ENCODE measurements around the gene JAM3.

Gene JAM3

DNA sequence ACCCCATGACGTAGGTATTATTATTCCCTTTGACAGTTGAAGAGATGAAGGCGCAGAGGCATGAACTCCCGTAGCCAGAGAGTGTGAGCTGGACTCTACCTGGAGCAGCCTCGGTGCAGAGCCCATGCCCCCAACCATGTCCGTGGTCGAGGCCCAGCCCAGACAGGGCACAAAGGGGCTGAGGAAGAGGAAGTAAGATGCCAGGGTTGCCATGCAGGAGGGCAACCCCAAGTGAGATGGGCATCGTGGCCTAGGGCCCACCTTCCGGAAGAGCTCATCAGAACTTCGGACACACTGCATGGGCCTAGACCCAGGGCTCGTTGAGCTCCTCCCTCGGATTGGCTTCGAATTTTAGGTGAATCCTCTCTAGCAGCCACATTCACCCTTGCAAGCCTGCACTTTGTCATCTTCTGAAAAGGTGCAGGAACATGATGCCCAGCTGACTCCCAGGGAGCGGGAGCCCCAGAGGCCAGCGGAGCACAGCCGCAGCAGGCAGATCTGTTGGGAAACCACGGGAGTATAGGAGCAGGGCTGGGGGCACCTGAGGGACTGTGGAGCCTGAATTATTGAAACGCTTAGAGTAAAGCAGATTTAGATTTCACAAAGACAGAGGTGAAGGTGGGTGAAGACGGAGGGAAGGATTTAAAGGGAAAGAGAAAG lies 29.0 kb upstream of the JAM3 start:
- DNase-seq (ENCODE audit: low read depth), result no peak

DNA sequence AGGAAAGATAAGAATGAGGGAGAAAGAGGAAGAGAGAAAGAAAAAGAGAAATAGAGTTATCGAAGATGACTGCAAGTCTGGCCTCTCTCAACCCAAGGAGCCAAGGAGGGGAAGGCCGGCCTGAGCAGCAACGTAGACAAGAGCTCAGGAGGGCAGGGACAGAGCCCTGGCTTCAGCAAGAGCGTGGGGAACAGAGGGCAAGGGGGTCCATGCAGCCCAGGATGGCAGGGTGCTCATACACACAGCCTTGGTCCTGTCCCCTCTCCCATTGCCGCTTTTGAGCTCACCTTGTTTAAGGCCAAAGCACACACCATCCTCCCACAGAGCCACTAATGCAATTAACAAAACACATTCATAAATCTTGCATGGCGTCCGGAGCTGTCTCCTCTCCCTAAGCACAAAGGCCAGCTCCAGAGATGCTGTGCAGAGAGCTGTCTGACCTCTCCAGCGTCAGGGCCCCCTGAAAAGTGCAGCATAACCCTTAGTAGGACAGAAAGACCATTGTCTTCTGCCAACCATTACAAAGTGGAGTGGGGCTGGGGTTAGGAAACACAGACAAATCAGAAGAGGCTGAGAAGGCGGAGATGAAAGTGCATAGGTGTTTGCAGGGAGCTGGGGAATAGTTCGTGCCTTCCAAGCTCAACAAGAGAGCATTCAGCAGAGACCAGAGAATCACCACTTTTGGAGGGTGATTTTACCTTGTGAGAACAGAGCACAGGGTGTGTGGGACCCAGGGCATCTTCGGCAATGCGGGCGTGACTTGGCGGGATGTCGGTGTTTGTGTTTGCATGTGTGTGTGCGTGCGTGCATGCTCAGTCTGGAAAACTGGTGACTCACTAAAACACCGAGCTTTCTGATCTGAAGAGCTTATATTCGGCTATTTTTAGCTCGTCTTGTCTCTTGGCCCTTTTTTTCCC lies 28.2 kb upstream of the JAM3 start:
- no peak for DNase-seq (ENCODE audit: low read depth)

DNA sequence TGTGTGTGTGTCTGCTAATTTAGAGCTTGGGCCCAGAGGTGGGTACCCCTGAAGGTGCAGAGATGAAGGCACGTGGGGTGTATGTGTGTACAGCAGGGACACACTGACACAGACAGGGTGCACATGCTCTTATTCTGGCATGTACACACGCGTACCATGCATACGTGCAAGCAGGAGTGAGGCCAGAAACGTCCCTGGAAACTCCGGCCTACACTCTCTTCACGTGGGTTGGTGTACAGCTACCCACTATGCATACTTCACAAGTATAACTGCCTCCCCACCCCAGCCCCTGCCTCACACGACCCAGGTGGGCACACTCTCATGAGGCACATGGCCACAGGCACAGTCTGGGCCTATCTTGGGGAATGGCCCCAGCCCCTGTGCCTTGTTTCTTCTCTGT lies 27.5 kb upstream of the JAM3 start:
- no peak for DNase-seq (ENCODE audit: low read depth)

DNA sequence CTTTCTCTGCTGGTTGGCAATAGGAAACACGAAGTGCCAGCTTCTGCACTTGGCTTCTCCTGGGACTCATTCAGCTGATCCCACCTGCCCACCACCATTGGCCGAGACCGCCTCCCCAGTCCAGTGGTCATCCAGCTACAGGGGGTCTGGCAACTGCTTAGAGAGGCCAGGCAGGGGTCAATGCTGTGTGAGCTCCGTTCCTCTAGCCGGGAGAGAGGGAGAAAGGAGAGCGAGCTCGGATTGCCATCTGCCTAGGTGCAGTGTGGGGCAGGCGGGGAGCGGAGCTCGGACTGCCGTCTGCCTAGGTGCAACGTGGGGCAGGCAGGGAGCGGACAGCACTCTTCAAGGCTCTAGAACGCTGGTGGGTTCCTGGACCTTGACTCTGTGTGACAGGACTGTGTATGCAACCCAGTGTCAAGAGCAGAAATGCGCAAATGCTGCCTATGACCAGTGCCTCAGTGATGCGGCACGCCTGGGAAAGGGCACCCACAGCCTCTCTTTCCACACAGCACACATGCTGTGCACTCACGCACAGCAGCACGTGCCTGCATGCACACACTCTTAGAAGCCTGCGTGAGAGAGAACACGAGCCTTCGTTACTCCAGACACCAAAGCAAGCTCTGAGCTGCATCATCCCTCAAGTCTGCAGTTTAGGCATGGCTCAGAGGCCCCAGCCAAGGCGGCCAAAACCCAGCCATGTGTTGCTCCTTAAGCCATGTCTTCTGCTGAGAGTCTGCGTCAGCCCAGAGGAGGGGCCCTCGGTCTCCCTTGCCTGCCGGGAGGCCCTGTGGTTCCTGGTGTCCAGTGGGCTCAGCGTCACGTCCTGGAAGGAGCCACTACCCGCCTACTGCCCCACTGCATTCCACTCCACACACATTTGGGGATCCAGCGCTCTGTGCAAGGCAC lies 26.8 kb upstream of the JAM3 start:
- DNase-seq (ENCODE audit: low read depth), result no peak

DNA sequence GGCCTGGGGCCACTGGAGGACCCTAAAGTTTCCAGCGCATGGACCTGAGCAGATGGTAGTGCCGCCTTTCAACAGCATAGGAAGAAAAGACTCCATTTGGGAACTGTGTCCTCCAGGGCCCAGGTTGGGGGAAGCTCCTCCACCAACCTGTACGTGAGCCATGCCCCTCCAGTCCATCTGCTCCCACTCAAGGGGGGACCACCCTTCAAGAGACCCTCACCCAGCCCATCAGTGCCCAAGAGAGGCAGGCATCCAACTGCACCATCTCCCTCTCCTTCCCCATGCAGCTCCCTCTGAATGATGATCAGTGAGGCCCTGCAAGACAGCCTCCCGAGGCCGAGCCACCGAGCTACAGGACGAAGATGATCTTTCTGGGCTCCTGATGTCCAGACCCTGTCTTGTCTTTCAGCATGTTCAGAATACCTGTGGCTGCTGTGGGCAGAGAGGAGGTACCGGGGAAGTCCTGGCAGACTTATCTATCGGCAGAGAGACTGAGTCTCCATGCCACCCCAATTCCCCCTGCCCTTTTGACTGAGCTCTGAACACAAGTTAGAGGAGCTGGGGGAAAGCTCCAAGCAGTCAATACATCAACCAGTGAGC lies 25.0 kb upstream of the JAM3 start:
- DNase-seq (ENCODE audit: low read depth), result no peak

DNA sequence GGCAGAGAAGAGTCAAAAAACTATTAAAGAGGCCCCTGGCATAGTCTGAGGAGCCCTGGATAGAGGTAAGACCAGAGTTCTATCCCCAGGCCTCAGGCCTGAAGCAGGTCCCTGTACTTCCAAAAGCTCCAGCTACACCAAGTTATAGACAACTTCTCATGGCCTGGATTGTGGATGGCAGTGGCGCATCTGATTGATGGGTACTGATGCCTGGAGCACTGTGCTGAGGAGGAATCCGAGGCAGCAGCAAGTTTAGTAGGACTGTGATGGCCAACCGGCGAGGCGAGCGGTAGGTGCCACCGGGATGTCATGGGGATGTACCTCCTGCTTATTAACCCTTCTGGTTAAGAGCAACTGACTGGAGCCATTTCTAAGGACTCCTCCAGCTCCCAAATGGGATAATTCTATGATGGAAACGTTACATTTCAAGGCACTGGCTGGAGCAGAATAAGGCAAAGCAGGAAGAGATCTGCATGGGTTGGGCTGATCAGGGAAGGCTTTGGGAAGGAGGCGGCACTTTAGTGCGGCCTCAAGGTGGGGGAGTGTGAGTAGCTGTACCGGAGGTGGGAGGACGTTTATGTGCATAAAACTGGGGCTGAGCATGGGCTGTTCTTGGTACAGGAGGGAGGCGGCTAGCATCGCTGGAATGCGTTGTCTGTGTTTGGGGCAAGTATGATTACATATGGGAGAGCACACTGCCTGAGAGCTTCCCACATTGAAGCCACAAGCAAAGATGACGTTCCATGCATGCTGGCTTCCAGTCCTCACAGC lies 24.2 kb upstream of the JAM3 start:
- DNase-seq (ENCODE audit: low read depth), result no peak

- no peak for DNase-seq (ENCODE audit: low read depth)
Measured at GRCh38 chr11:134045799-134046635, 22.9 kb upstream of the JAM3 start.

DNA sequence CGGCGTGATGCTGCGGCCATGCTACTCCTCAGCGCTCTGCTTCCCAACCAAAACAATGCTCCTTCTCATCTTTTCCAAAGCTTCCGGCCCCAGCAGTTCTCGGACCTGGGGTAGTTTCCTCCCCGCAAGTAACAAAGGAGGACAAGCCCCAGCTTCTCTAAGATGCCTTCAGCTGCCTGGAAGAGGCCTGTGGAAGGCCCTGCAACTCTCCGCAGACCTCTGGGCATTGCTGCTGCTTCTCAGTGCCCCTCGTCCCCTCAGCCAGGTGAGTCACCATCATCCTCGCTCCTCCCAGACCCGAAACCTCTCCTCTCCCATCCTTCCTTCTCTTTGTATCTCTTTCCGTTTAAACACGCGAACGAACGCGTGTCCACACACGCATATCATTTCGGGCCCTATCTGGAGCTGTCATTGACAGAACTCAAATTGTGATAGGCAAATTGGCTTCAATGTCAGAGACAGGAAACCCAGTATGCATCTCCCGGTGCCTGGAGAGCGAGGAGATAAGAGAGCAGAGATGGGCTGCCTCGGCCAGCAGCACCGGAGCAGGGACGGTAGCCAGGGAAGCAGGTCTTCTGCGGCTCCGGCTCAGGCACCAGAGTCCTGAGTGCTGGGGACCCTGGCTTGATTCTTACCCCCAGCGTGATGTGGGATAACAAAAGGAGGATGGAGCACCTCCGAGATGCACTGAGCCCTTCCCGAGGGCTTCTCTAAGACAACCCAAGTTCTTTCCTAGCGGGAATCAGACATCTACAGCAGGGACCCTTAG lies 22.0 kb upstream of the JAM3 start:
- DNase-seq (ENCODE audit: low read depth), result no peak

DNA sequence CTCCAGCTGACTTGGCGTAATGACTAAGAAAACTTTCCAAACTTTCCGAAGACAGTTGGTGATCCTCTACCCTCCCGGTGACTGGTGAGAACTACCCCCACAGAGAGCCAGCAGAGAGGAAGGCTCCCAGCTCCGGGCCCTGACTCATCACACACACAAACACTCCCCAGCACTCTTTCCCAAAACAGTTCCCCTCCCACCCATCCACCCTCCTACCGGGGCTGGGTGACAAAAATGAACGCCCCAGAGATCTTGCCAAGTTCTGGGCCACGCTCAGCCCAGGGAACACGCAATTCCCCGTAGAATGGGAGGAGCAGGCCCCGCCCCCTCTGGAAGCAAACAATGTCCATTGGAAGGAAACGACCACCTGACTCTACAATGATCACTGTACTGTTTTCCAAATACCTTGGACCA lies 21.3 kb upstream of the JAM3 start:
- no peak for DNase-seq (ENCODE audit: low read depth)

GRCh38 chr11:134048028-134048427 lies 20.8 kb upstream of the JAM3 start:
- no peak for DNase-seq (ENCODE audit: low read depth)

GRCh38 chr11:134049303-134049702 lies 19.6 kb upstream of the JAM3 start:
- DNase-seq (ENCODE audit: low read depth), result no peak

DNA sequence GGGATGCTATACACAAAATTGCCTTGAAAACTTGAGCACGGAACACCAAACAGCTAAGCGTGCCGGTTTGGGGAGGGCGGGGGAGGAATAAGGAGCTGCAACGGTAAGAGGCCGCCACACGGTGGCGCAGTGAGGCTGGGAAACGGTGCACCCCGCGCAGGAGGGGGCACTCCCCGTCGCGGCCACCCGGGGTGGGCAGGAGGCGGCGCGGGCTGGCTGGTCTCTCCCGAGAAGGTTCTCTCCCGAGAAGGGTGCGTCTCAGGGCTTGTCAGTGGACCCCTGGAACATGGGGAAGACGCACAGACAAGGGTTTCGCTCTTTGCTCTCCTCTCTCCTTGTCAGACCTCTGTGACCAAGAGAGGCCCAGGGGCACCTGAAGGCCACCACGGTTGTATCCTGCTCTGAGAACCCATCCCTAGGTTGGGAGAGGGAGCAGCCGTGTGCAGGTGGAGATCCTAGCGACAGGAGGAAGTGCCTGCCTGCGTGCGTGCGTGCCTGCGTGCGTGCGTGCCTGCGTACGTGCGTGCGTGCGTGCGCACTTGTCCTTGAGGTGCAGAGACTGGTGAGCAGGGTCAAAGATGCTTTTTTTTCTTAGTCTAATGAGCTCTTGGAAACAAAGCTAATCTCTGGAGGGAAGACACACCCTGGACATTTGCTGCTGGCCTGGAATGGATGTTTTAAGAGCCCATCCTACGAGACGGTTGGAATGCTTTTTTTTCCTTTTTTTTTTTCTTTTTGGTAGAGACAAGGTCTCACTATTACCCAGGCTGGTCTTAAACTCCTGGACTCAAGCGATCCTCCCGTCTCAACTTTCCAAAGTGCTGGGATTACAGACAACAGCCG lies 18.1 kb upstream of the JAM3 start:
- DNase-seq (ENCODE audit: low read depth), result peak; percentile 70

DNA sequence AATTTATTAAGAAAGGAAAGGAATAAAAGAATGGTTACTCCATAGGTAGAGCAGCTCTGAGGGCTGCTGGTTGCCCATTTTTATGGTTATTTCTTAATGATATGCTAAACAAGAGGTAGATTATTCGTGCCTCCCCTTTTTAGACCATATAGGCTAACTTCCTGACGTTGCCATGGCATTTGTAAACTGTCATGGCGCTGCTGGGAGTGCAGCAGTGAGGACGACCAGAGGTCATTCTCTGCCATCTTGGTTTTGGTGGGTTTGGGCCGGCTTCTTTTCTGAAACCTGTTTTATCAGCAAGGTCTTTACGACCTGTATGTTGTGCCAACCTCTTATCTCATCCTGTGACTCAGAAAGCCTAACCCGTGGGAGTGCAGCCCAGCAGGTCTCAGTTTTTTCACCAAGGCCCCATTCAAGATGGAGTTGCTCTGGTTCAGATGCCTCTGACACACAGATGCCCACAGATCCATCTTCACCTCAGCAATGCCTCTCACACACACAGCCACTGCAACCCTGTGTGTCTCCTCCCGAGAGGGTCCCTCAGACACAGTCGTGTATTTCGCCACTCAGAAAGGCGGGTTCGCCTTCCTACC lies 16.4 kb upstream of the JAM3 start:
- DNase-seq (ENCODE audit: low read depth), result no peak

GRCh38 chr11:134052988-134053945 lies 15.6 kb upstream of the JAM3 start:
- no peak for DNase-seq (ENCODE audit: low read depth)

DNA sequence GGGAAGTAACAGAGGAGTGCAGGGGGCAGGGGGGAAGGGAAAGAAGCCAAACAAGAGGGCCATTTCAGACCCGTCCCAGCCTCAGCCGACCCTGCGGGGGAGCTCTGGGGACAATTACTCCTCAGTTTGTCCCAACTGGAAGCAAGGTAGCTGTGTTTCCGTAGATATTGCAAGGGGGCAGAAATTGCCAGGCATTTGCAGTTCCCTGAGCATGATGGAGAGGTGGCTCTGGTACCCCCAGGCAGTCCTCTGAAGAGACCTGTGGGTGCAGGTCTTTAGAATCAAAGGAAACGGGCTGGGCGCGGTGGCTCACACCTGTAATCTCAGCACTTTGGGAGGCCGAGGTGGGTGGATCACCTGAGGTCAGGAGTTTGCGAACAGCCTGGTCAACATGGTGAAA lies 13.8 kb upstream of the JAM3 start:
- no peak for DNase-seq (ENCODE audit: low read depth)

- no peak for DNase-seq (ENCODE audit: low read depth)
Measured at GRCh38 chr11:134060316-134060715, 8.6 kb upstream of the JAM3 start.

Measured in activated T-cell treated with anti-CD3 and anti-CD28 coated beads for 1 hour (primary cell).